Thoracic aorta (tissue), 2 donors: ENCODE data around the gene CHST11. TPM values are rescaled to one million over a fixed set of nuclear protein-coding genes. Genes with fewer than 3 reads are reported as not detected.

Experiments used
- ATAC-seq: fragments of 150-250 bp; one replicate; pipeline ENCODE4 v1.8.0; 2017; ENCODE audit warnings: low read depth; ENCODE audit not compliant: insufficient number of reproducible peaks, low FRiP score
- DNase-seq: peaks from one replicate; pipeline ENCODE4 v3.0.0-alpha.2; 2020; ENCODE audit warnings: low spot score
- H3K27ac ChIP-seq, 2 donors: fragments of 200-600 bp; sonication (generic); 1 replicate in 1 of 2; 2 replicates in 1 of 2; pipeline ENCODE4 v1.5.1; 2016; ENCODE audit warnings: mild to moderate bottlenecking in 2 of 2, moderate library complexity in 2 of 2
- H3K27me3 ChIP-seq: fragments of 200-600 bp; sonication (generic); replicated peaks from 2 replicates; pipeline ENCODE4 v1.6.0; 2016; ENCODE audit warnings: mild to moderate bottlenecking; ENCODE audit not compliant: insufficient read depth
- H3K36me3 ChIP-seq: fragments of 200-600 bp; sonication (generic); one replicate; pipeline ENCODE4 v1.5.1; 2016
- H3K4me1 ChIP-seq, 2 donors: fragments of 200-600 bp; sonication (generic); 1 replicate in 1 of 2; 2 replicates in 1 of 2; pipeline versions ENCODE4 v1.5.1 to v1.6.0; 2016; ENCODE audit warnings: low read depth in 2 of 2, mild to moderate bottlenecking in 1 of 2; ENCODE audit not compliant: control insufficient read depth in 1 of 2
- H3K4me3 ChIP-seq: fragments of 200-600 bp; sonication (generic); 2 replicates; pipeline ENCODE4 v1.5.1; 2016; ENCODE audit warnings: mild to moderate bottlenecking
- H3K9me3 ChIP-seq: fragments of 200-600 bp; sonication (generic); 2 replicates; pipeline ENCODE4 v1.5.1; 2016
- CTCF ChIP-seq: fragments of 200-600 bp; sonication (generic); IDR thresholded peaks from one replicate; pipeline ENCODE4 v1.5.1; 2019; ENCODE audit warnings: antibody characterized with exemption
- total RNA-seq, 2 donors: library from RNA; depleted of rRNA; stranded (reverse); fragments of >200 nt; gene quantifications; one replicate each; pipeline versions ENCODE4 v1.1.0 to v1.2.3, GENCODE V29; 2016

The CHST11 gene
- total RNA-seq, 2 donors from 2014 or later = 41.9 to 79.3 TPM

GRCh38 chr12:104446646-104447421 lies 9.9 kb upstream of the CHST11 start:
- DNase-seq (no peak), ATAC-seq (no peak)
- Histone ChIP-seq H3K4me3 (no peak overlapping the region), H3K27me3 (no peaks in the 10 kb centered on the region), H3K9me3 (no peaks in the 10 kb centered on the region), H3K4me1 (no peaks in the 10 kb centered on the region), H3K27ac (no peak overlapping the region), H3K36me3 (no peaks in the 10 kb centered on the region)
- no peak for TF ChIP-seq CTCF

GRCh38 chr12:104448031-104448430 lies 8.7 kb upstream of the CHST11 start:
- Histone ChIP-seq H3K4me1 (no peaks in the 10 kb centered on the region), H3K36me3 (no peaks in the 10 kb centered on the region), H3K9me3 (no peaks in the 10 kb centered on the region), H3K27ac (no peak overlapping the region), H3K4me3 (no peak overlapping the region), H3K27me3 (no peaks in the 10 kb centered on the region)
- no peak for TF ChIP-seq CTCF
- no peak for DNase-seq
- ATAC-seq = no peak

- ATAC-seq (no peak), DNase-seq (no peak)
- Histone ChIP-seq H3K4me3 (no peak overlapping the region), H3K9me3 (no peaks in the 10 kb centered on the region), H3K36me3 (no peaks in the 10 kb centered on the region), H3K4me1 (no peaks in the 10 kb centered on the region), H3K27ac (no peak overlapping the region), H3K27me3 (no peaks in the 10 kb centered on the region)
- no peak for TF ChIP-seq CTCF
Measured at GRCh38 chr12:104448451-104448850, 8.3 kb upstream of the CHST11 start.

DNA sequence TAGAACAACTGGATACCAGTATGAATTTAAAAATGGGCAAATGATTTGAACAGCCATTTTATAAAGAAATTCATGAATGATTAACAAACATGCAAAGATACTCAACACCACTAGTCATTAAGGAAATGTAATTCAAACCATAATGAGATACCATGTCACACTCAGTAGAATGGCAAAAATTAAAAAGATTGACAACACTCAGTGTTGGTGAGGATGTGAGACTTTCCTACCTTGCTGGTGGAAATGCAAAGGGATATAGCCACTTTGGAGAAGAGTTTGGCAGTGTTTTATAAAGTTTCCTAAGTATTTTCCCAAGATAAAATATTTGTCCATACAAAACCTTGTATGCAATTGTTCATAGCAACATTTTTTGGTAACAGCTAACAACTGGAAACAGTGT lies 6.0 kb upstream of the CHST11 start:
- ATAC-seq (no peak), DNase-seq (no peak)
- no peaks in the 10 kb centered on the region for H3K36me3 ChIP-seq
- H3K4me3 ChIP-seq = no peak overlapping the region
- no peaks in the 10 kb centered on the region for H3K9me3 ChIP-seq
- no peak for TF ChIP-seq CTCF
- H3K27me3 ChIP-seq = no peaks in the 10 kb centered on the region
- H3K4me1 ChIP-seq = peaks cover 0 to 5% of the 10 kb centered on the region in 2 donors
- no peak overlapping the region for H3K27ac ChIP-seq

GRCh38 chr12:104452087-104452486 lies 4.7 kb upstream of the CHST11 start:
- Histone ChIP-seq H3K27ac (no peak overlapping the region), H3K27me3 (no peaks in the 10 kb centered on the region), H3K9me3 (no peaks in the 10 kb centered on the region), H3K36me3 (no peaks in the 10 kb centered on the region), H3K4me3 (no peak overlapping the region), H3K4me1 (peaks cover 0 to 10% of the 10 kb centered on the region in 2 donors)
- ATAC-seq = no peak
- no peak for DNase-seq
- no peak for TF ChIP-seq CTCF
